K562 (cell line): Measurements from ENCODE around the gene DUS3L. TPM values are rescaled to one million over a fixed set of nuclear protein-coding genes. Genes with fewer than 3 reads are reported as not detected.

Experiments
- BCOR ChIP-seq: fragments of 450-650 bp; IDR thresholded peaks from 2 replicates; pipeline ENCODE4 v1.6.1; 2016
- DIDO1 ChIP-seq: fragments of 450-650 bp; IDR thresholded peaks from 2 replicates; pipeline ENCODE4 v1.6.1; 2016; ENCODE audit warnings: low read depth, missing biosample characterization, missing genetic modification characterization
- FOXP1 ChIP-seq: sonication (generic); formaldehyde crosslinking; IDR thresholded peaks from 2 replicates; pipeline ENCODE4 v1.8.0; 2022; ENCODE audit warnings: mild to moderate bottlenecking, missing genetic modification reagents
- HLTF ChIP-seq: fragments of 450-650 bp; IDR thresholded peaks from 2 replicates; pipeline ENCODE4 v1.6.1; 2016
- L3MBTL2 ChIP-seq: fragments of 450-650 bp; IDR thresholded peaks from 2 replicates; pipeline ENCODE4 v1.6.1; 2016; ENCODE audit warnings: mild to moderate bottlenecking, moderate library complexity
- NR4A1 ChIP-seq, 2 experiments: fragments of 250-450 bp in 1 of 2; fragments of 450-650 bp in 1 of 2; sonication (Bioruptor Pico) in 1 of 2; IDR thresholded peaks; 2 replicates each; pipeline versions ENCODE4 v1.4.0 to v1.6.1; 2016 to 2020; ENCODE audit warnings: mild to moderate bottlenecking in 2 of 2, missing compliant biosample characterization in 1 of 2, missing genetic modification characterization in 1 of 2, moderate library complexity in 1 of 2
- PCBP1 ChIP-seq: fragments of 200-400 bp; formaldehyde crosslinking; IDR thresholded peaks from 2 replicates; pipeline ENCODE4 v1.6.1; 2018; ENCODE audit warnings: mild to moderate bottlenecking, low read depth, low read length; ENCODE audit not compliant: poor library complexity, severe bottlenecking
- PHF20 ChIP-seq: fragments of 450-650 bp; IDR thresholded peaks from 2 replicates; pipeline ENCODE4 v1.6.1; 2018; ENCODE audit not compliant: partially characterized antibody
- POLR2AphosphoS2 ChIP-seq: IDR thresholded peaks from 2 replicates; pipeline ENCODE4 v1.6.1; 2012; ENCODE audit warnings: low read length, improper control_type of control experiment
- RB1 ChIP-seq: fragments of 450-650 bp; IDR thresholded peaks from 2 replicates; pipeline ENCODE4 v1.6.1; 2017; ENCODE audit warnings: low read depth, mild to moderate bottlenecking
- VEZF1 ChIP-seq: fragments of 200-800 bp; sonication (Bioruptor generic); IDR thresholded peaks from 2 replicates; pipeline ENCODE4 v1.6.1; 2017; ENCODE audit warnings: missing genetic modification characterization, missing compliant biosample characterization
- ZBTB33 ChIP-seq: sonication (generic); formaldehyde crosslinking; IDR thresholded peaks from 2 replicates; pipeline ENCODE4 v1.8.1; 2023; ENCODE audit warnings: mild to moderate bottlenecking, missing genetic modification reagents
- ZNF175 ChIP-seq: fragments of 200-800 bp; sonication (Bioruptor generic); IDR thresholded peaks from 2 replicates; pipeline ENCODE4 v1.6.1; 2016; ENCODE audit warnings: low read depth, mild to moderate bottlenecking, missing genetic modification characterization, missing compliant biosample characterization
- ZNF561 ChIP-seq: fragments of 450-650 bp; formaldehyde crosslinking; conservative IDR thresholded peaks from 2 replicates; pipeline ENCODE4 v1.4.0; 2020; ENCODE audit warnings: mild to moderate bottlenecking, moderate library complexity
- polyA plus RNA-seq, 8 experiments: library from polyadenylated mRNA; depleted of rRNA in 4 of 8; stranded (reverse) in 5 of 8; unstranded in 3 of 8; fragments of >200 nt; fragmentation: Nextera tagmentation in 2 of 8; fragmentation: Illumina TruSeq in 1 of 8; extraction: Ambion mirVana in 2 of 8; extraction: Trizol in 1 of 8; gene quantifications; 2 replicates each; pipeline versions ENCODE4 v1.2.1 to v1.2.3, GENCODE V29; 2011 to 2014; ENCODE audit warnings: inconsistent platforms in 1 of 8, missing spikeins in 1 of 8
- total RNA-seq, 7 experiments: library from RNA; depleted of rRNA in 6 of 7; stranded (reverse); fragments of >200 nt in 6 of 7; fragmentation: Illumina TruSeq in 2 of 7; extraction: Trizol in 2 of 7; gene quantifications; 2 replicates each; pipeline versions ENCODE4 v1.2.1 to v1.2.3, GENCODE V29; 2011 to 2021; ENCODE audit warnings: low replicate concordance in 1 of 7
- TF ChIP-seq, protein P1 (sequence below), 3 experiments: IDR thresholded peaks in 2 of 3; conservative IDR thresholded peaks in 1 of 3; 2 replicates each; pipeline ENCODE4 v1.5.1; 2011 to 2012; ENCODE audit warnings: low read length in 3 of 3, mild to moderate bottlenecking in 3 of 3, control low read depth in 2 of 3, improper control_type of control experiment in 1 of 3, inconsistent platforms in 1 of 3, low read depth in 1 of 3, mixed read lengths in 1 of 3, moderate library complexity in 1 of 3; ENCODE audit not compliant: insufficient read depth in 2 of 3
- TF ChIP-seq, protein P2 (sequence below): sonication (generic); formaldehyde crosslinking; IDR thresholded peaks from 2 replicates; pipeline ENCODE4 v1.9.0; 2022; ENCODE audit warnings: mild to moderate bottlenecking, missing genetic modification reagents
- TF ChIP-seq, protein P3 (sequence below): sonication (generic); formaldehyde crosslinking; IDR thresholded peaks from 2 replicates; pipeline ENCODE4 v1.8.0; 2022; ENCODE audit warnings: mild to moderate bottlenecking, missing genetic modification reagents
- TF ChIP-seq, protein P4 (sequence below): sonication (generic); formaldehyde crosslinking; IDR thresholded peaks from 2 replicates; pipeline ENCODE4 v1.8.0; 2022; ENCODE audit warnings: mild to moderate bottlenecking, missing genetic modification reagents

DUS3L gene
- total and polyA plus RNA-seq, 9 of the 15 experiments (the other 6 are each of a cell fraction or from before 2014, with no cell fraction given) = 1.7 to 102 (median 77.5) TPM

GRCh38 chr19:5827891-5828660 lies 37.1 kb upstream of the DUS3L start (continued):
- TF ChIP-seq, protein P1, sequence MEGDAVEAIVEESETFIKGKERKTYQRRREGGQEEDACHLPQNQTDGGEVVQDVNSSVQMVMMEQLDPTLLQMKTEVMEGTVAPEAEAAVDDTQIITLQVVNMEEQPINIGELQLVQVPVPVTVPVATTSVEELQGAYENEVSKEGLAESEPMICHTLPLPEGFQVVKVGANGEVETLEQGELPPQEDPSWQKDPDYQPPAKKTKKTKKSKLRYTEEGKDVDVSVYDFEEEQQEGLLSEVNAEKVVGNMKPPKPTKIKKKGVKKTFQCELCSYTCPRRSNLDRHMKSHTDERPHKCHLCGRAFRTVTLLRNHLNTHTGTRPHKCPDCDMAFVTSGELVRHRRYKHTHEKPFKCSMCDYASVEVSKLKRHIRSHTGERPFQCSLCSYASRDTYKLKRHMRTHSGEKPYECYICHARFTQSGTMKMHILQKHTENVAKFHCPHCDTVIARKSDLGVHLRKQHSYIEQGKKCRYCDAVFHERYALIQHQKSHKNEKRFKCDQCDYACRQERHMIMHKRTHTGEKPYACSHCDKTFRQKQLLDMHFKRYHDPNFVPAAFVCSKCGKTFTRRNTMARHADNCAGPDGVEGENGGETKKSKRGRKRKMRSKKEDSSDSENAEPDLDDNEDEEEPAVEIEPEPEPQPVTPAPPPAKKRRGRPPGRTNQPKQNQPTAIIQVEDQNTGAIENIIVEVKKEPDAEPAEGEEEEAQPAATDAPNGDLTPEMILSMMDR (IDR thresholded peaks at IDR 0.05 in 2 of 3, conservative IDR thresholded peaks at IDR 0.05 in 1 of 3; ENCODE audit: insufficient read depth in 2 of 3, low read depth in 1 of 3, low read length in 3 of 3) = peak in 1 of 3 experiments; percentile 33; a peak in 2 of 6 replicates
- TF ChIP-seq DIDO1 (tag) = 0 out of 2 replicates have a peak, but pooled peaks have one; percentile 45
- peak; percentile 81 for TF ChIP-seq PCBP1
- peak; percentile 58; the same call in 1 of the 2 replicates for TF ChIP-seq BCOR
- TF ChIP-seq, protein P2, sequence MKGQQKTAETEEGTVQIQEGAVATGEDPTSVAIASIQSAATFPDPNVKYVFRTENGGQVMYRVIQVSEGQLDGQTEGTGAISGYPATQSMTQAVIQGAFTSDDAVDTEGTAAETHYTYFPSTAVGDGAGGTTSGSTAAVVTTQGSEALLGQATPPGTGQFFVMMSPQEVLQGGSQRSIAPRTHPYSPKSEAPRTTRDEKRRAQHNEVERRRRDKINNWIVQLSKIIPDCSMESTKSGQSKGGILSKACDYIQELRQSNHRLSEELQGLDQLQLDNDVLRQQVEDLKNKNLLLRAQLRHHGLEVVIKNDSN (CRISPR knock-in tag) = peak; percentile 46; the same call in 1 of the 2 replicates
- peak; percentile 90; the same call in 1 of the 2 replicates for TF ChIP-seq FOXP1 (CRISPR knock-in tag)
- peak; percentile 94 for TF ChIP-seq L3MBTL2
- TF ChIP-seq PHF20 = peak; percentile 75
- TF ChIP-seq, protein P3, sequence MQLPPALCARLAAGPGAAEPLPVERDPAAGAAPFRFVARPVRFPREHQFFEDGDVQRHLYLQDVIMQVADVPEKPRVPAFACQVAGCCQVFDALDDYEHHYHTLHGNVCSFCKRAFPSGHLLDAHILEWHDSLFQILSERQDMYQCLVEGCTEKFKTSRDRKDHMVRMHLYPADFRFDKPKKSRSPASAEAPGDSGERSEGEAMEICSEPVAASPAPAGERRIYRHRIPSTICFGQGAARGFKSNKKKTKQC (CRISPR knock-in tag) = peak; percentile 76
- peak; percentile 90; the same call in 1 of the 2 replicates for TF ChIP-seq POLR2AphosphoS2
- TF ChIP-seq, protein P4, sequence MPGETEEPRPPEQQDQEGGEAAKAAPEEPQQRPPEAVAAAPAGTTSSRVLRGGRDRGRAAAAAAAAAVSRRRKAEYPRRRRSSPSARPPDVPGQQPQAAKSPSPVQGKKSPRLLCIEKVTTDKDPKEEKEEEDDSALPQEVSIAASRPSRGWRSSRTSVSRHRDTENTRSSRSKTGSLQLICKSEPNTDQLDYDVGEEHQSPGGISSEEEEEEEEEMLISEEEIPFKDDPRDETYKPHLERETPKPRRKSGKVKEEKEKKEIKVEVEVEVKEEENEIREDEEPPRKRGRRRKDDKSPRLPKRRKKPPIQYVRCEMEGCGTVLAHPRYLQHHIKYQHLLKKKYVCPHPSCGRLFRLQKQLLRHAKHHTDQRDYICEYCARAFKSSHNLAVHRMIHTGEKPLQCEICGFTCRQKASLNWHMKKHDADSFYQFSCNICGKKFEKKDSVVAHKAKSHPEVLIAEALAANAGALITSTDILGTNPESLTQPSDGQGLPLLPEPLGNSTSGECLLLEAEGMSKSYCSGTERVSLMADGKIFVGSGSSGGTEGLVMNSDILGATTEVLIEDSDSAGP (CRISPR knock-in tag) = no peak
- TF ChIP-seq NR4A1 (CRISPR knock-in tag; IDR thresholded peaks at IDR 0.05) = no peak
- TF ChIP-seq NR4A1 (tag; IDR thresholded peaks at IDR 0.05) = peak; percentile 20; the same call in 1 of the 2 replicates
- TF ChIP-seq ZNF561 (CRISPR knock-in tag) = 0 out of 2 replicates have a peak, but pooled peaks have one; percentile 9
- TF ChIP-seq RB1 = peak; percentile 69; the same call in 1 of the 2 replicates
- peak; percentile 67; the same call in 1 of the 2 replicates for TF ChIP-seq HLTF
- TF ChIP-seq ZBTB33 = no peak
- peak; percentile 91 for TF ChIP-seq VEZF1 (CRISPR knock-in tag)
- TF ChIP-seq ZNF175 (CRISPR knock-in tag) = 0 out of 2 replicates have a peak, but pooled peaks have one; percentile 45
